PC-3 (cell line): ENCODE data around the gene SPDYE3. TPM values are rescaled to one million over a fixed set of nuclear protein-coding genes. Genes with fewer than 3 reads are reported as not detected.
"Not testable (repeated sequence)": the region's sequence is repeated elsewhere in the genome, so short reads cannot be mapped to it uniquely, and the experiment has no call there.

Source experiments
- ATAC-seq: fragments of 200-7000 bp; cut with Tn5 transposase; 2 replicates; pipeline ENCODE4 v1.9.1; 2020; ENCODE audit warnings: mild to moderate bottlenecking, moderate library complexity
- BruUV-seq: library from RNA; stranded (reverse); fragments of 400-500 nt; replicated peaks from 2 replicates; lab custom pipeline; 2021; lab: Mats Ljungman, UMichigan
- CTCF ChIA-PET: fragments of 300-600 bp; sonication (Branson Sonifier 250); formaldehyde crosslinking; loops from one replicate; lab custom pipeline; 2022; ENCODE audit warnings: antibody characterized with exemption; lab: Charles Lee
- POLR2A ChIA-PET: fragments of 300-600 bp; sonication (Branson Sonifier 250); formaldehyde crosslinking; loops from one replicate; lab custom pipeline; 2022; ENCODE audit warnings: antibody characterized with exemption; ENCODE audit not compliant: unreplicated experiment; lab: Charles Lee
- DNase-seq: peaks from one replicate; pipeline ENCODE4 v3.0.0-alpha.2; 2015
- H2AFZ ChIP-seq: fragments of 300-600 bp; sonication (generic); 2 replicates; pipeline ENCODE4 v1.6.0; 2016; ENCODE audit warnings: antibody characterized with exemption, low read length
- H3F3A ChIP-seq: fragments of 300-600 bp; sonication (generic); one replicate; pipeline ENCODE4 v1.6.0; 2017; ENCODE audit warnings: antibody characterized with exemption, low read length, control low read depth, mild to moderate bottlenecking; ENCODE audit not compliant: unreplicated experiment
- H3K27ac ChIP-seq: fragments of 300-600 bp; sonication (generic); 2 replicates; pipeline ENCODE4 v1.5.1; 2016; ENCODE audit warnings: mild to moderate bottlenecking, low read length
- H3K27me3 ChIP-seq: fragments of 300-600 bp; sonication (generic); 2 replicates; pipeline ENCODE4 v1.6.1; 2016; ENCODE audit warnings: low read length, mixed read lengths
- H3K36me3 ChIP-seq: fragments of 300-600 bp; sonication (generic); 2 replicates; pipeline ENCODE4 v1.6.1; 2016; ENCODE audit warnings: low read depth, mixed run types, low read length, mixed read lengths
- H3K4me1 ChIP-seq: fragments of 300-600 bp; sonication (generic); 2 replicates; pipeline ENCODE4 v1.5.1; 2016; ENCODE audit warnings: low read length; ENCODE audit not compliant: insufficient read depth
- H3K4me2 ChIP-seq: fragments of 300-600 bp; sonication (generic); 2 replicates; pipeline ENCODE4 v1.6.0; 2016; ENCODE audit warnings: low read length
- H3K4me3 ChIP-seq: fragments of 300-600 bp; sonication (generic); 2 replicates; pipeline ENCODE4 v1.5.1; 2016; ENCODE audit warnings: mild to moderate bottlenecking, low read length, mixed read lengths
- H3K79me2 ChIP-seq: fragments of 300-600 bp; sonication (generic); 2 replicates; pipeline ENCODE4 v1.6.1; 2017; ENCODE audit warnings: low read length, mixed read lengths
- H3K9ac ChIP-seq: fragments of 300-600 bp; sonication (generic); 2 replicates; pipeline ENCODE4 v1.6.0; 2016; ENCODE audit warnings: mild to moderate bottlenecking, low read length
- H3K9me2 ChIP-seq: fragments of 300-600 bp; sonication (generic); replicated peaks from 2 replicates; pipeline ENCODE4 v1.6.1; 2016; ENCODE audit warnings: mixed run types, low read length, mixed read lengths
- H3K9me3 ChIP-seq: fragments of 300-600 bp; sonication (generic); 2 replicates; pipeline ENCODE4 v1.6.1; 2016; ENCODE audit warnings: low read length, mixed read lengths
- H4K20me1 ChIP-seq: fragments of 300-600 bp; sonication (generic); 2 replicates; pipeline ENCODE4 v1.6.1; 2016; ENCODE audit warnings: low read length, mixed read lengths
- intact Hi-C: fragments of 100-400 bp; cut with micrococcal nuclease; formaldehyde crosslinking; loops from 2 replicates; pipeline ENCODE4 v1.9.0; 2023
- total RNA-seq: library from RNA; depleted of rRNA; stranded (reverse); fragments of >200 nt; gene quantifications from 2 replicates; pipeline ENCODE4 v1.2.3, GENCODE V29; 2014

SPDYE3 gene
- total RNA-seq, 1 experiment from 2014 or later, result not detected

DNA sequence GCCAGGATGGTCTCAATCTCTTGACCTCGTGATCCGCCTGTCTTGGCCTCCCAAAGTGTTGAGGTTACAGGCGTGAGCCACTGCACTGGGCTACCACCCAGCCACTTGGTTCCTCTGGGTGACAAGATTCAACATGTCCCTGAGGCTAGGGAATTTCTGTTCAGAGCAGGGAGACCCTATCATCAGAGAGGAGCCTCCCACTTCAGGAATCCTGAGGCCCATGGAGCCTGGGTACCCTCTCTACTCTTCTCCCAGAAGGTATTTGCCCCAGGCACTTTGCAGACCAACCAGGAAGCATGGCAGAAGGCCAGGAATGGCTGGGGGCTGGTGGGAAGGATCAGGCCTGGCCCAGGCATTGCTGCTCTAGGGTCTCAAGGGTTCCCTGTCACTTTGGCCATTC, 19.2 kb upstream of the SPDYE3 start:
- H3K4me2 ChIP-seq, H4K20me1 ChIP-seq, intact Hi-C loops, H2AFZ ChIP-seq, DNase-seq, H3K4me3 ChIP-seq, CTCF ChIA-PET, H3K9me3 ChIP-seq, H3F3A ChIP-seq, H3K9ac ChIP-seq, H3K79me2 ChIP-seq, H3K27me3 ChIP-seq, ATAC-seq, POLR2A ChIA-PET, H3K9me2 ChIP-seq, H3K36me3 ChIP-seq, H3K27ac ChIP-seq, H3K4me1 ChIP-seq, BruUV-seq: not testable (repeated sequence)

DNA sequence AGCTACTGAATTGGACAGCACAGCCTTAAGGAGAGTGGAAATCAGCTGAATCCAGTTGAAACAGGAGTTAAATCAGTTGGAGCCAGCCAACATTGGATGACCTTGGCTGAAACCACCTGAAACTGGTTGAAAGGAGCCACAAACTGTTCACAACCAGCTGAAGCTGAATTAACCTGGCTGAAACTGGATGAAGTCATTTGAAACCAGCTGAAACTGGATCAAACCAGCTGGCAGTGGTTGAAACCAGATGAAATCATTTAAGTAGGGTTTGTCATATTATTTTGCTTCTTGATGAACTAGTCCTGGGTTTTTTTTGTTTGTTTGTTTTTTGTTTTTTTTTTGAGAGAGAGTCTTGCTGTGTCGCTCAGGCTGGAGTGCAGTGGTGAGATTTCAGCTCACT, 15.3 kb upstream of the SPDYE3 start:
- ATAC-seq, H3K4me2 ChIP-seq, H3K27me3 ChIP-seq, H3K4me1 ChIP-seq, H3K4me3 ChIP-seq, H4K20me1 ChIP-seq, H3K27ac ChIP-seq, H3K9me2 ChIP-seq, H3K9ac ChIP-seq, DNase-seq, H3K9me3 ChIP-seq, POLR2A ChIA-PET, H3K36me3 ChIP-seq, H3F3A ChIP-seq, BruUV-seq, intact Hi-C loops, H2AFZ ChIP-seq, H3K79me2 ChIP-seq: not testable (repeated sequence)
- CTCF ChIA-PET, result interaction anchor here (0.7 kb wide), 1 partner anchor 1394 kb away, joined by 3 read pairs; no protein-coding TSS in a partner anchor

DNA sequence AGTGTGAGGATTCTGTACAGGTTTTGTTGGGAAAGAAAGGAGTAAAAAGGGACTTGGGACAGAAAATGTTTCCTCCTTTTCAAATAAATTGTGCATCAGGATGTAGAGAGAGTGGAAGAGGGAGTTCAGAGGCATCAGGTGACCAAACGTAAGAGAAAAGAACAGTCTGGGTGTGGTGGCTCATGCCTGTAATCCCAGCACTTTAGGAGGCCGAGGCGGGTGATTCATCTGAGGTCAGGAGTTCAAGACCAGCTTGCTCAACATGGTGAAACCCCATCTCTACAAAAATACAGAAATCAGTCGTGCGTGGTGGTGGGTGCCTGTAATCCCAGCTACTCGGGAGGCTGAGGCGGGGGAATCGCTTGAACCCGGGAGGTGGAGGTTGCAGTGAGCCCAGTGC, 12.2 kb upstream of the SPDYE3 start:
- H3K4me2 ChIP-seq, POLR2A ChIA-PET, intact Hi-C loops, H3K4me3 ChIP-seq, H3K4me1 ChIP-seq, H3K36me3 ChIP-seq, CTCF ChIA-PET, H3K9me2 ChIP-seq, H2AFZ ChIP-seq, BruUV-seq, H3K27me3 ChIP-seq, H3K27ac ChIP-seq, H3F3A ChIP-seq, H4K20me1 ChIP-seq, H3K79me2 ChIP-seq, H3K9ac ChIP-seq, H3K9me3 ChIP-seq: not testable (repeated sequence)
- peak; percentile 31 for DNase-seq
- peak; percentile 43; the same call in 1 of the 2 replicates for ATAC-seq

DNA sequence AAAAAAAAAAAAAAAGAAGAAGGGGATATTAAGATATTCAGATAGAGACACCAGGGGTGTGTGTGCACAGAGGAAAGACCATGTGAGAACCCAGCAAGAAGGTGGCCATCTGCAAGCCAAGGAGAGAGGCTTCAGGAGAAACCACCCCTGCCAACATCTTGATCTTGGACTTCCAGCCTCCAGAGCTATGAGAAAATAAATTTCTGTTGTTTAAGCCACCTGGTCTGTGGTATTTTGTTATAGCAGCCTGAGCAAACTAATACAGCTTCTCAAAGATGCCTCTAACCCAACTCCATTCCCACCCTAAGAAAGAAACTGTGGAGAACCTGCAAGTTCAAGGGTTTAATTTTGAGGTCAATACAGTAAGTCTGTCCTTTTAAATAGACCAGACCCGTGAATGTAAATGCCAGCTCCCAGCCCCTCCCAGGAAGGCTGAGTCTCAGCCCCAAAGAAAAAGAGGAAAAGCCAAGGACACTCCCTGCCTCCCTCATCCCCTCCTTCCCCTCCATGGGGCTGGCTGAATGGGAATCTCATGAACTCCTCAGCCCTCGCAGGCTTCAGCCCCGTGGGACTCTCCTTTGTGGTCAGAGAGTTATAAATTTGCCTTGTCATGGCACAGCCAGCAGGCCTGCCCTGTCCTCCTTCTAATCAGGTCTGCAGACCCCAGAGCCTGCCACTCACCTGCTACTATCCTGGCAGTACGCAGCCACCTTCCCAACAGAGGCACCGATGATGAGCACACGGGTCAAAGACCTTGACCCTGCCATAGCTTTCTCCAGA, 9.5 kb upstream of the SPDYE3 start:
- H2AFZ ChIP-seq, H3F3A ChIP-seq, H3K36me3 ChIP-seq, POLR2A ChIA-PET, ATAC-seq, intact Hi-C loops, H3K27ac ChIP-seq, DNase-seq, CTCF ChIA-PET, H3K79me2 ChIP-seq, H3K4me3 ChIP-seq, BruUV-seq, H3K27me3 ChIP-seq, H3K9ac ChIP-seq, H3K4me1 ChIP-seq, H3K9me2 ChIP-seq, H4K20me1 ChIP-seq, H3K9me3 ChIP-seq, H3K4me2 ChIP-seq: not testable (repeated sequence)

DNA sequence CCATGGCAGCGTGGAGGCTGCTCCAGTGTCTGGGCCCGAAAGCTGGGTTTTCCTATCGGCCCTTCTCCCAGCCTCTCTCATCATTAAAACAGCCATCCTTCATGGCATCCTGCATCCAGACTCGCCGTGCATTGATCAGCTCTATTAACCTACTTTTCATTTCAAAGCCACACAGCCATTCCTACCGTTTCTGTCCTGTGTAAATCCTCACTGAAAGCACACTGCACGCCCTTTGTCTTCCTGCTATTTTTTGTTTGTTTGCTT, 8.9 kb upstream of the SPDYE3 start:
- DNase-seq, H3K36me3 ChIP-seq, H3K4me1 ChIP-seq, H3K9ac ChIP-seq, POLR2A ChIA-PET, H2AFZ ChIP-seq, intact Hi-C loops, ATAC-seq, CTCF ChIA-PET, H3K9me3 ChIP-seq, H3F3A ChIP-seq, H3K4me3 ChIP-seq, H4K20me1 ChIP-seq, H3K27me3 ChIP-seq, H3K27ac ChIP-seq, H3K79me2 ChIP-seq, H3K4me2 ChIP-seq, H3K9me2 ChIP-seq, BruUV-seq: not testable (repeated sequence)

DNA sequence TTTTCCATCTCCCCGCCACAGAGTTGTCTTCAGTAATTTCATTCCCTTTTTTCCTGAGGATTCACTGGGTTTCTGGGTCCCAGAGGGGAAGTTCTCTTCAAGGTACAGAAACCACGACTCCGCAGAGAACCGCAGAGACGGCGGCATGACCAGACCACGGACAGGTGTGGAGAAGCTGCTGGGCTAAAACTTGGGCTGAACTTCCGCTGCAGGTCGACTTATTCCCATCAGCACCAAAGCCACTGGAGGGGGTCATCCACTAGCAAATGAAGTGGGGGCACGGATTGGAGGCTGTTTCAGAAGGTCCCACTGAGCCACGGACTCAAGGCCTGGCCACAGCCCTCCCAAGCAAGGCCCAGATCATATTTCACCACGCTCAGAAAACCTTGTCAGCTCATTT, 3.0 kb upstream of the SPDYE3 start:
- H3K9ac ChIP-seq, H3K79me2 ChIP-seq, DNase-seq, POLR2A ChIA-PET, H3K27ac ChIP-seq, H2AFZ ChIP-seq, H4K20me1 ChIP-seq, BruUV-seq, H3K36me3 ChIP-seq, H3K4me3 ChIP-seq, H3K4me1 ChIP-seq, intact Hi-C loops, H3K9me2 ChIP-seq, H3K9me3 ChIP-seq, H3K27me3 ChIP-seq, H3K4me2 ChIP-seq, H3F3A ChIP-seq, CTCF ChIA-PET, ATAC-seq: not testable (repeated sequence)

DNA sequence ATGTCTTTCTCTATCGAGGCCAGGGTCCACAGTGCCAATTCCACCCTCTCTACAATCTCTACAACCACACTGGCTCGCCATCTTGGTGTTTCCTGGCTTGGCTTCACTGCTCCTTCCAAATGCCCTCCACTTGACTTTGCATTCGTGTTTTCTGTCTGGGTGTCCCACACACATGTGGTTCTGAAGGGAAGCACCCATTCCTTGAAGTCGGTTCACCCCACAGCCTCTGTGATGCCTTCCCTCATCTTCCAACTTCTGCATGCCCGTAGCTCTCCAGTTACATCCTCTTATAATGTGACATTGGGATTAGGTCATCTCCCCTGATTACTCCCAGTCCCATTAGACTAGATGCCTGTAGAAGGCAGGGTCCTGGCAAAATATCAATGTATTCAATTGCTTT, 10.8 kb downstream of the SPDYE3 start:
- intact Hi-C loops, H3F3A ChIP-seq, H3K9ac ChIP-seq, H3K4me1 ChIP-seq, H3K4me3 ChIP-seq, H3K79me2 ChIP-seq, ATAC-seq, H3K27me3 ChIP-seq, POLR2A ChIA-PET, BruUV-seq, H2AFZ ChIP-seq, CTCF ChIA-PET, H3K4me2 ChIP-seq, H3K36me3 ChIP-seq, H3K9me2 ChIP-seq, DNase-seq, H4K20me1 ChIP-seq, H3K9me3 ChIP-seq, H3K27ac ChIP-seq: not testable (repeated sequence)
